NT2/D1 (cell line): ENCODE measurements around the gene SH3PXD2B.

ENCODE experiments used
- SUZ12 ChIP-seq: IDR thresholded peaks from 2 replicates; pipeline ENCODE4 v1.6.1; 2011; ENCODE audit not compliant: insufficient read length, insufficient read depth; ENCODE audit errors: extremely low read depth
- YY1 ChIP-seq: IDR thresholded peaks from 2 replicates; pipeline ENCODE4 v1.6.1; 2011; ENCODE audit not compliant: insufficient read length, insufficient read depth
- ZNF274 ChIP-seq: IDR thresholded peaks from 2 replicates; pipeline ENCODE4 v1.6.1; 2011; ENCODE audit warnings: mild to moderate bottlenecking, low read depth, low read length

DNA sequence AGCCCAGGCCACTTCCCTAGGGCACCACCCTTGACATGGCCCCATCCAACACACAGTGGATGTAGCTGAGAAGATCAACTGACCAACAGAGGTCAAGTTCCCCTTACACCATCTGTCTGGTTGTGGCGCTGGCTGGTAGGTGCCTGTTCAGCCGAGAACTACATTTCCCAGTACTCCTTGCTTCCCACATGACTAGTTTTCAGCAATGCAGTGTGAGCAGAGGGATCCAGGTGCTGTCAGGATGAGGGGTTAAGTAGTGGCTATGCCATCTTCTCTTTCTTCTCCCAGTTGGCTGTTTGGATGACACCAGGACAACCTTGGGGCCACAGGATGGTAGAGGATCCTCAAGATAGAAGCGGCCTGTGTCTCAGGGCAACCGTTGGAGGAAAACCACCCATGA, 48.6 kb upstream of the SH3PXD2B start:
- TF ChIP-seq SUZ12 (no peak), ZNF274 (no peak), YY1 (no peak)
